Endothelial cell of umbilical vein (primary cell): ENCODE results near the gene TMC6.

ENCODE experiments used
- EZH2 ChIP-seq: IDR thresholded peaks from 2 replicates; pipeline ENCODE4 v1.6.1; 2012; ENCODE audit warnings: borderline replicate concordance, low read depth, mild to moderate bottlenecking, moderate library complexity, low read length, inconsistent platforms; ENCODE audit not compliant: severe bottlenecking
- FOS ChIP-seq: IDR thresholded peaks from 2 replicates; pipeline ENCODE4 v1.6.1; 2011; ENCODE audit warnings: mild to moderate bottlenecking, low read length, moderate library complexity, borderline replicate concordance; ENCODE audit not compliant: insufficient read depth
- GATA2 ChIP-seq: IDR thresholded peaks from 2 replicates; pipeline ENCODE4 v1.7.0; 2011; ENCODE audit warnings: low read depth, mild to moderate bottlenecking, moderate library complexity, mixed read lengths, low read length; ENCODE audit not compliant: insufficient read length, insufficient read depth
- JUN ChIP-seq: IDR thresholded peaks from 2 replicates; pipeline ENCODE4 v1.6.1; 2011; ENCODE audit warnings: borderline replicate concordance, low read depth; ENCODE audit not compliant: insufficient read length, insufficient read depth
- MAX ChIP-seq: IDR thresholded peaks from 2 replicates; pipeline ENCODE4 v1.6.1; 2011; ENCODE audit not compliant: insufficient read depth, insufficient read length
- MYC ChIP-seq: IDR thresholded peaks from one replicate; pipeline ENCODE4 v1.6.1; 2011; ENCODE audit warnings: mild to moderate bottlenecking, low read depth, low read length
- POLR2A ChIP-seq: IDR thresholded peaks from 2 replicates; pipeline ENCODE4 v1.6.1; 2012; ENCODE audit warnings: low read depth, mild to moderate bottlenecking, control low read depth, low read length
- POLR2AphosphoS5 ChIP-seq: IDR thresholded peaks from 2 replicates; pipeline ENCODE4 v1.6.1; 2012; ENCODE audit warnings: low read depth, mild to moderate bottlenecking, control low read depth, low read length, moderate library complexity; ENCODE audit not compliant: insufficient read depth
- TF ChIP-seq, protein P1 (sequence below), 2 donors: IDR thresholded peaks; 1 replicate in 1 of 2; 2 replicates in 1 of 2; pipeline ENCODE4 v1.5.1; 2011; ENCODE audit warnings: low read length in 2 of 2, mild to moderate bottlenecking in 2 of 2, moderate library complexity in 2 of 2, control low read depth in 1 of 2, inconsistent platforms in 1 of 2, low read depth in 1 of 2; ENCODE audit not compliant: insufficient read depth in 1 of 2; ENCODE audit errors: extremely low read depth in 1 of 2

DNA sequence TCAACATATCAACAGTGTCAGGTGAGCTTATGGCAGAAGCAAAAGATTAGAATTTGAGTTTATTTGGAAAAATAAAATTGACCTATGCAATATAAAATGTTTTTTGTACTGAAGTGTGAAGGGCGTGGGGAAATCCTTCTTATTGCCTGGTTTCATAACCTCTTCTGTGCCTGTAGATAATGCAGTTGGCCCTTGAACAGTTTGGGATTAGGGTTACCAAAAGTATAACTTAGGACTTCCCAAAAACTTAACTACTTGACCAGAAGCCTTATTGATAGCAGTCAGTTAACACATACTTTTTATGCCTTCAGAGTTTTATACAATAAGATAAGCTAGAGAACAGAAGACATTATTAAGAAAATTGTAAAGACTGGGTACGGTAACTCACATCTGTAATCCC lies 66.0 kb downstream of the TMC6 start:
- TF ChIP-seq, protein P1, sequence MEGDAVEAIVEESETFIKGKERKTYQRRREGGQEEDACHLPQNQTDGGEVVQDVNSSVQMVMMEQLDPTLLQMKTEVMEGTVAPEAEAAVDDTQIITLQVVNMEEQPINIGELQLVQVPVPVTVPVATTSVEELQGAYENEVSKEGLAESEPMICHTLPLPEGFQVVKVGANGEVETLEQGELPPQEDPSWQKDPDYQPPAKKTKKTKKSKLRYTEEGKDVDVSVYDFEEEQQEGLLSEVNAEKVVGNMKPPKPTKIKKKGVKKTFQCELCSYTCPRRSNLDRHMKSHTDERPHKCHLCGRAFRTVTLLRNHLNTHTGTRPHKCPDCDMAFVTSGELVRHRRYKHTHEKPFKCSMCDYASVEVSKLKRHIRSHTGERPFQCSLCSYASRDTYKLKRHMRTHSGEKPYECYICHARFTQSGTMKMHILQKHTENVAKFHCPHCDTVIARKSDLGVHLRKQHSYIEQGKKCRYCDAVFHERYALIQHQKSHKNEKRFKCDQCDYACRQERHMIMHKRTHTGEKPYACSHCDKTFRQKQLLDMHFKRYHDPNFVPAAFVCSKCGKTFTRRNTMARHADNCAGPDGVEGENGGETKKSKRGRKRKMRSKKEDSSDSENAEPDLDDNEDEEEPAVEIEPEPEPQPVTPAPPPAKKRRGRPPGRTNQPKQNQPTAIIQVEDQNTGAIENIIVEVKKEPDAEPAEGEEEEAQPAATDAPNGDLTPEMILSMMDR (IDR thresholded peaks at IDR 0.05; ENCODE audit: extremely low read depth in 1 of 2, insufficient read depth in 1 of 2, low read depth in 1 of 2, low read length in 2 of 2) = no peak
- TF ChIP-seq JUN = no peak
- TF ChIP-seq POLR2A = no peak
- no peak for TF ChIP-seq POLR2AphosphoS5
- TF ChIP-seq EZH2 = no peak
- no peak for TF ChIP-seq MAX
- no peak for TF ChIP-seq GATA2
- TF ChIP-seq MYC = no peak
- no peak for TF ChIP-seq FOS
